C4-2B (cell line): ENCODE results near the gene MATCAP1.

ENCODE experiments used
- ZFX ChIP-seq: fragments of 450-650 bp; IDR thresholded peaks from 2 replicates; pipeline ENCODE4 v1.6.1; 2017
- TF ChIP-seq, protein P1 (sequence below): fragments of 450-650 bp; conservative IDR thresholded peaks from 2 replicates; pipeline ENCODE4 v1.5.1; 2017; ENCODE audit warnings: mild to moderate bottlenecking

DNA sequence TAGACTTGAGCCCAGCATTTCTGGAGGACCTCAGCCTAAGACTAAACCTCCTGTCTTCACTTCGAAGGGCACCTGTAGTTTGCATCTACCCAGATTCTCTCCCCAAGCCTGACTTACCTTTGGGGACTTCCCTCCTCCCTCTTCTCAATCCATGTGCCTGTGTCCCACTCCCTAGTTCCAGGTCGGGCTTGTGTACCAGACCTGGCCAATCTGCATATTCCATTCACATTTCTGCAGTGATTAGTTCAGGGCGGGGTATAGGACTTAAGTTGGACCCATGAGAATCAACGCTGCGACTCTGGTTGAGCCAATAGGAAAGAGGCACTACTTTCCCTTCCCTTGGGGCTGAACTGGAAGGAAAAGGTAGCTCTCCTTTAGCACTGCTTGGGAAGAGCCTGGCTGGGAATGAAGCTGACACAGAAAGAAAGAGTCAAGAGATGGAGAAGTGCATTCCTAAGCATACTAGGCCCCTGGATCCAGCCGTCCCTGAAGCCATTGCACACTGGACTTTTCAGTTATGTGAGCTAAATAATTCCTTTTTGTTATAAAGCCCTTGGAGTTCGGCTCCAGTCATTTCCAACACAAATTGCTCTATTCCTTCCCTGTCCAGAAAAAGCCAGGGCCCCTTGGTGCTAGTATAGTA is 26.5 kb downstream of the MATCAP1 start:
- TF ChIP-seq, protein P1, sequence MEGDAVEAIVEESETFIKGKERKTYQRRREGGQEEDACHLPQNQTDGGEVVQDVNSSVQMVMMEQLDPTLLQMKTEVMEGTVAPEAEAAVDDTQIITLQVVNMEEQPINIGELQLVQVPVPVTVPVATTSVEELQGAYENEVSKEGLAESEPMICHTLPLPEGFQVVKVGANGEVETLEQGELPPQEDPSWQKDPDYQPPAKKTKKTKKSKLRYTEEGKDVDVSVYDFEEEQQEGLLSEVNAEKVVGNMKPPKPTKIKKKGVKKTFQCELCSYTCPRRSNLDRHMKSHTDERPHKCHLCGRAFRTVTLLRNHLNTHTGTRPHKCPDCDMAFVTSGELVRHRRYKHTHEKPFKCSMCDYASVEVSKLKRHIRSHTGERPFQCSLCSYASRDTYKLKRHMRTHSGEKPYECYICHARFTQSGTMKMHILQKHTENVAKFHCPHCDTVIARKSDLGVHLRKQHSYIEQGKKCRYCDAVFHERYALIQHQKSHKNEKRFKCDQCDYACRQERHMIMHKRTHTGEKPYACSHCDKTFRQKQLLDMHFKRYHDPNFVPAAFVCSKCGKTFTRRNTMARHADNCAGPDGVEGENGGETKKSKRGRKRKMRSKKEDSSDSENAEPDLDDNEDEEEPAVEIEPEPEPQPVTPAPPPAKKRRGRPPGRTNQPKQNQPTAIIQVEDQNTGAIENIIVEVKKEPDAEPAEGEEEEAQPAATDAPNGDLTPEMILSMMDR = no peak
- TF ChIP-seq ZFX = no peak
